ENCODE results near the gene NADK2. TPM values are rescaled to one million over a fixed set of nuclear protein-coding genes. Genes with fewer than 3 reads are reported as not detected.

The NADK2 gene
- total and polyA plus RNA-seq, 2 donors (not counting 1 experiment from before 2014, with no cell fraction given) = 11.6 to 26.9 TPM

- Histone ChIP-seq H3K4me1 (ENCODE audit: control insufficient read depth, extremely low read depth, insufficient read depth, low read length) (no peaks in the 10 kb centered on the region), H3K9ac (ENCODE audit: insufficient read depth, low read length) (no peak overlapping the region), H3K36me3 (ENCODE audit: control insufficient read depth, insufficient read depth, low read length) (no peaks in the 10 kb centered on the region), H3K4me2 (ENCODE audit: extremely low read depth, insufficient read depth, low read length) (peak overlapping the region; percentile 38), H3K4me3 (replicated peaks in 1 of 4; ENCODE audit: control extremely low read depth in 1 of 4, insufficient read depth in 1 of 4, low read depth in 3 of 4, low read length in 4 of 4) (peak overlapping the region in 3 of 4 experiments; percentile 79 to 85 (median 82)), H3K9me3 (ENCODE audit: control insufficient read depth, insufficient read depth, low read depth, low read length) (no peaks in the 10 kb centered on the region), H3K79me2 (ENCODE audit: control insufficient read depth, insufficient read depth, low read length) (peaks cover 25% of the 10 kb centered on the region), H3K27ac (ENCODE audit: insufficient read depth, low read length) (no peak overlapping the region), H2AFZ (ENCODE audit: low read length) (no peak overlapping the region), H4K20me1 (ENCODE audit: control insufficient read depth, extremely low read depth, insufficient read depth, low read length) (no peaks in the 10 kb centered on the region), H3K27me3 (ENCODE audit: control insufficient read depth, insufficient read depth, low read length) (no peaks in the 10 kb centered on the region)
- no peak for DNase-seq (ENCODE audit: low read depth in 2 of 2)
- TF ChIP-seq EZH2 (IDR thresholded peaks at IDR 0.05; ENCODE audit: low read length, missing control alignments) (no peak), CTCF (conservative IDR thresholded peaks at IDR 0.05 in 1 of 2, IDR thresholded peaks at IDR 0.05 in 1 of 2; ENCODE audit: low read depth in 1 of 2, low read length in 2 of 2) (no peak)
Measured at GRCh38 chr5:36239370-36240293, 2.1 kb downstream of the NADK2 start.

DNA sequence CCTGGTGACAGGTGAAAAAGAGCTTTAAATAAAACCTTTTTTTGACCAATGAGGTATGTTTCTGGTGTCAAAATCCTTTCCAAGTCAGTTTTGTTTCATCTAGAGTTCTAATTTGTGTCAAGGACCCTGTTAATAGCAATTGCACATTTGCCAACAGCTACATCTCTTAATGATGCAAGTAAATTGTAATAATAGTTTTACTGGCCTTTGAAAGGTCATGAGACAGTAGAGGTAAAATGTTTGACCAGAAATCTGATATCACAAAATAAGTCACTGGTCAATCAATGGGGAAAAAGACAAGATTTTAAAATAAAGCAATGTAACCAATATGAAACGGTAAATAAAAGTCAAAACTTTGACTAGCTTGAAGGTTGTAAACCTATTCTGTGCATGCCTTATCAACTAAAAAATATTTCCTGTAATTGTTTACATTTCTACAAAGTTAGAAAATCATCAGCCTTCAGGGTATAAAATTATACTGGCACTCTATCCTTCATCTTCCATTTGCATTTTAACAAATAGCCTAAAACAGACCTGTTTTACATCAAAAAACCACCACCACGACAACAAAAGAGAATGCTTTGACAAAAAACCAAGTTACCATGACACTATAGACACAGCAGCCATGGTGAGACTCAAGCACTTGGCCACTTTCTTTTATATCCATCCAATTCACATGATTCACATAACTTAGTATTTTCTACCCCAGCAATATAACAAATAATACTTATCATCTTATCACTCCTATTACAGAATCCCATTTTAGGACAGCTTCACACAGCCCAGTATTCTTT, 3.0 kb downstream of the NADK2 start:
- Histone ChIP-seq H3K9ac (ENCODE audit: insufficient read depth, low read length) (no peak overlapping the region), H2AFZ (ENCODE audit: low read length) (no peak overlapping the region), H3K4me3 (replicated peaks in 1 of 4; ENCODE audit: control extremely low read depth in 1 of 4, insufficient read depth in 1 of 4, low read depth in 3 of 4, low read length in 4 of 4) (no peak overlapping the region), H3K4me1 (ENCODE audit: control insufficient read depth, extremely low read depth, insufficient read depth, low read length) (no peaks in the 10 kb centered on the region), H3K27ac (ENCODE audit: insufficient read depth, low read length) (no peak overlapping the region), H3K4me2 (ENCODE audit: extremely low read depth, insufficient read depth, low read length) (no peak overlapping the region), H3K36me3 (ENCODE audit: control insufficient read depth, insufficient read depth, low read length) (no peaks in the 10 kb centered on the region), H3K9me3 (ENCODE audit: control insufficient read depth, insufficient read depth, low read depth, low read length) (no peaks in the 10 kb centered on the region), H3K79me2 (ENCODE audit: control insufficient read depth, insufficient read depth, low read length) (peaks cover 25% of the 10 kb centered on the region), H3K27me3 (ENCODE audit: control insufficient read depth, insufficient read depth, low read length) (no peaks in the 10 kb centered on the region), H4K20me1 (ENCODE audit: control insufficient read depth, extremely low read depth, insufficient read depth, low read length) (no peaks in the 10 kb centered on the region)
- no peak for TF ChIP-seq EZH2 (IDR thresholded peaks at IDR 0.05; ENCODE audit: low read length, missing control alignments)
- TF ChIP-seq CTCF (conservative IDR thresholded peaks at IDR 0.05 in 1 of 2, IDR thresholded peaks at IDR 0.05 in 1 of 2; ENCODE audit: low read depth in 1 of 2, low read length in 2 of 2) = no peak
- DNase-seq (ENCODE audit: low read depth in 2 of 2) = no peak

DNA sequence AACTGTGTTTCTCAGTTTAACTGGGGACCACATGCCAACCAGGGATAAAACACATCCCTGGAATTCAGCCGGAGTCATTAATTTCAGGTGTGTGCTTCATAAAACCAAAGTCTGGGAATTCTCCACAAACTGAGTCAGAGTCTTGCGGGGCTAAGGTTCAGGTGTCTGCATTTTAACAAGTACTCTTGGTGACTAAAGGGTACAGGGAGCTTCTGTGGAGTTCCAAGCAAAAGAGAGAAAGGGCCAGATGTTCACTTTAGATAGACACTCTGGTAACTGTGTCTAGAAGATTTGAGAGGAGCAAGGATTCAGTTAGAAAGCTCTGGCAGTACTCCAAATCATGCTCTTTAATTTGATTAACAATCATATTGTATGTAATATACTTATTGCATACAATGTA, 4.0 kb downstream of the NADK2 start:
- Histone ChIP-seq H3K27ac (ENCODE audit: insufficient read depth, low read length) (no peak overlapping the region), H3K9ac (ENCODE audit: insufficient read depth, low read length) (no peak overlapping the region), H3K36me3 (ENCODE audit: control insufficient read depth, insufficient read depth, low read length) (no peaks in the 10 kb centered on the region), H2AFZ (ENCODE audit: low read length) (no peak overlapping the region), H3K4me3 (replicated peaks in 1 of 4; ENCODE audit: control extremely low read depth in 1 of 4, insufficient read depth in 1 of 4, low read depth in 3 of 4, low read length in 4 of 4) (no peak overlapping the region), H3K4me1 (ENCODE audit: control insufficient read depth, extremely low read depth, insufficient read depth, low read length) (no peaks in the 10 kb centered on the region), H3K4me2 (ENCODE audit: extremely low read depth, insufficient read depth, low read length) (no peak overlapping the region), H3K9me3 (ENCODE audit: control insufficient read depth, insufficient read depth, low read depth, low read length) (no peaks in the 10 kb centered on the region), H3K79me2 (ENCODE audit: control insufficient read depth, insufficient read depth, low read length) (peaks cover 25% of the 10 kb centered on the region), H4K20me1 (ENCODE audit: control insufficient read depth, extremely low read depth, insufficient read depth, low read length) (no peaks in the 10 kb centered on the region), H3K27me3 (ENCODE audit: control insufficient read depth, insufficient read depth, low read length) (no peaks in the 10 kb centered on the region)
- TF ChIP-seq CTCF (conservative IDR thresholded peaks at IDR 0.05 in 1 of 2, IDR thresholded peaks at IDR 0.05 in 1 of 2; ENCODE audit: low read depth in 1 of 2, low read length in 2 of 2) = no peak
- no peak for TF ChIP-seq EZH2 (IDR thresholded peaks at IDR 0.05; ENCODE audit: low read length, missing control alignments)
- no peak for DNase-seq (ENCODE audit: low read depth in 2 of 2)
